A549 (cell line): ENCODE data around the gene C16orf89.

Source experiments
- CHD2 ChIP-seq: fragments of 150-350 bp; IDR thresholded peaks from 2 replicates; pipeline ENCODE4 v1.6.1; 2014; ENCODE audit warnings: low read length; ENCODE audit not compliant: partially characterized antibody
- CTCF ChIP-seq: fragments of >200 bp; sonication (Bioruptor Twin); formaldehyde crosslinking; IDR thresholded peaks from 3 replicates; pipeline ENCODE4 v1.5.1; 2016
- POLR2A ChIP-seq: IDR thresholded peaks from 2 replicates; pipeline ENCODE4 v1.6.1; 2012; ENCODE audit warnings: mild to moderate bottlenecking, low read length

GRCh38 chr16:5027575-5028235 is 38.1 kb downstream of the C16orf89 start:
- TF ChIP-seq POLR2A (no peak), CTCF (no peak), CHD2 (no peak)
